NCI-H146 treated with DMSO at 0.1 percent for 48 hours (cell line): Measurements from ENCODE around the gene C17orf58.
"Not testable (repeated sequence)": the region's sequence is repeated elsewhere in the genome, so short reads cannot be mapped to it uniquely, and the experiment has no call there.

ENCODE experiments used
- DNase-seq: peaks from one replicate; lab custom pipeline; 2025; ENCODE audit not compliant: unreplicated experiment; lab: John Stamatoyannopoulos, UW

The C17orf58 gene

GRCh38 chr17:68006797-68007196, 10.5 kb upstream of the C17orf58 start:
- DNase-seq = no peak

GRCh38 chr17:68004201-68004600, 7.9 kb upstream of the C17orf58 start:
- DNase-seq = no peak

- no peak for DNase-seq
Observed at GRCh38 chr17:67999291-67999911, 3.1 kb upstream of the C17orf58 start.

- no peak for DNase-seq
Observed at GRCh38 chr17:67998466-67998865, 2.2 kb upstream of the C17orf58 start.

GRCh38 chr17:67995570-67996263, 552 bp downstream of the C17orf58 start:
- DNase-seq = no peak

GRCh38 chr17:67994817-67995569, 1.3 kb downstream of the C17orf58 start:
- no peak for DNase-seq

GRCh38 chr17:67993998-67994361, 2.3 kb downstream of the C17orf58 start:
- peak; percentile 36 for DNase-seq

GRCh38 chr17:67993153-67993997, 2.9 kb downstream of the C17orf58 start:
- DNase-seq = peak; percentile 45

GRCh38 chr17:67992548-67993152, 3.6 kb downstream of the C17orf58 start:
- no peak for DNase-seq

- no peak for DNase-seq
Observed at GRCh38 chr17:67990909-67991308, 5.4 kb downstream of the C17orf58 start.

GRCh38 chr17:67983383-67983688, 12.9 kb downstream of the C17orf58 start:
- no peak for DNase-seq

- DNase-seq = no peak
Observed at GRCh38 chr17:67982686-67983382, 13.4 kb downstream of the C17orf58 start.

- no peak for DNase-seq
Observed at GRCh38 chr17:67982034-67982640, 14.1 kb downstream of the C17orf58 start.

- DNase-seq = not testable (repeated sequence)
Observed at GRCh38 chr17:67980883-67981282, 15.4 kb downstream of the C17orf58 start.

- no peak for DNase-seq
Observed at GRCh38 chr17:67980456-67980855, 15.8 kb downstream of the C17orf58 start.

- not testable (repeated sequence) for DNase-seq
Observed at GRCh38 chr17:67976306-67976705, 20.0 kb downstream of the C17orf58 start.

- no peak for DNase-seq
Observed at GRCh38 chr17:67974598-67975066, 21.6 kb downstream of the C17orf58 start.

GRCh38 chr17:67974185-67974584, 22.1 kb downstream of the C17orf58 start:
- DNase-seq = no peak

GRCh38 chr17:67970783-67971182, 25.5 kb downstream of the C17orf58 start:
- no peak for DNase-seq

- DNase-seq = peak; percentile 30
Observed at GRCh38 chr17:67963145-67963572, 33.1 kb downstream of the C17orf58 start.
